Thoracic aorta (tissue), 2 donors: ENCODE measurements around the gene TLCD1. TPM values are rescaled to one million over a fixed set of nuclear protein-coding genes. Genes with fewer than 3 reads are reported as not detected.

Experiments used
- ATAC-seq: fragments of 150-250 bp; one replicate; pipeline ENCODE4 v1.8.0; 2017; ENCODE audit warnings: low read depth; ENCODE audit not compliant: insufficient number of reproducible peaks, low FRiP score
- DNase-seq: peaks from one replicate; pipeline ENCODE4 v3.0.0-alpha.2; 2020; ENCODE audit warnings: low spot score
- H3K27ac ChIP-seq, 2 donors: fragments of 200-600 bp; sonication (generic); 1 replicate in 1 of 2; 2 replicates in 1 of 2; pipeline ENCODE4 v1.5.1; 2016; ENCODE audit warnings: mild to moderate bottlenecking in 2 of 2, moderate library complexity in 2 of 2
- H3K27me3 ChIP-seq: fragments of 200-600 bp; sonication (generic); replicated peaks from 2 replicates; pipeline ENCODE4 v1.6.0; 2016; ENCODE audit warnings: mild to moderate bottlenecking; ENCODE audit not compliant: insufficient read depth
- H3K36me3 ChIP-seq: fragments of 200-600 bp; sonication (generic); one replicate; pipeline ENCODE4 v1.5.1; 2016
- H3K4me1 ChIP-seq, 2 donors: fragments of 200-600 bp; sonication (generic); 1 replicate in 1 of 2; 2 replicates in 1 of 2; pipeline versions ENCODE4 v1.5.1 to v1.6.0; 2016; ENCODE audit warnings: low read depth in 2 of 2, mild to moderate bottlenecking in 1 of 2; ENCODE audit not compliant: control insufficient read depth in 1 of 2
- H3K4me3 ChIP-seq: fragments of 200-600 bp; sonication (generic); 2 replicates; pipeline ENCODE4 v1.5.1; 2016; ENCODE audit warnings: mild to moderate bottlenecking
- H3K9me3 ChIP-seq: fragments of 200-600 bp; sonication (generic); 2 replicates; pipeline ENCODE4 v1.5.1; 2016
- total RNA-seq, 2 donors: library from RNA; depleted of rRNA; stranded (reverse); fragments of >200 nt; gene quantifications; one replicate each; pipeline versions ENCODE4 v1.1.0 to v1.2.3, GENCODE V29; 2016
- TF ChIP-seq, protein P1 (sequence below): fragments of 200-600 bp; sonication (generic); IDR thresholded peaks from one replicate; pipeline ENCODE4 v1.5.1; 2019; ENCODE audit warnings: antibody characterized with exemption

The TLCD1 gene
- total RNA-seq, 2 donors from 2014 or later = 1.9 TPM; not detected in 1

DNA sequence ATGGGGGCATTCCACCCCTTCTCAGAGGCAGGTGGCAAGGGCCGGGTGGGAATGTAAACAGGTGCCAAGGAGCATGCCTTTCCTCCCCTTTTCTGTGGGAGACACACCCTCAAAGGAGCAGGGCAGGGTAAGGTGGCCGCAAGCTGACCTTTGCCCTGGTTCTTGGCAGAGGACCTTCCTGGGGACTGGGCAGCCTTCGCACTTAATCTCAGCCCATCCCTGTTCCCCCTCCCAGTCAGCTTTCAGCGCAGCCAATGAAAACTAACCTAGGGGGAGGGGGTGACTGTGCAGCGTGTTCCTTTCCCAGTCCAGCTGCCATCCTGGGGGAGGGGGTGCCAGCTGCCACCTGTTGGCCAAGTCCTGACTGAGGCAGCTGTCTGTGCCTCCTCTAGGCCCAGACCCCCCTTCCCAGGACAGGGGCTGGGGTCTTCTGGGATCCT lies 20.6 kb upstream of the TLCD1 start:
- H3K27ac ChIP-seq = peak overlapping the region; percentile 83 to 86
- peaks cover 6% of the 10 kb centered on the region for H3K36me3 ChIP-seq
- ATAC-seq = no peak
- no peaks in the 10 kb centered on the region for H3K27me3 ChIP-seq
- no peaks in the 10 kb centered on the region for H3K9me3 ChIP-seq
- TF ChIP-seq, protein P1, sequence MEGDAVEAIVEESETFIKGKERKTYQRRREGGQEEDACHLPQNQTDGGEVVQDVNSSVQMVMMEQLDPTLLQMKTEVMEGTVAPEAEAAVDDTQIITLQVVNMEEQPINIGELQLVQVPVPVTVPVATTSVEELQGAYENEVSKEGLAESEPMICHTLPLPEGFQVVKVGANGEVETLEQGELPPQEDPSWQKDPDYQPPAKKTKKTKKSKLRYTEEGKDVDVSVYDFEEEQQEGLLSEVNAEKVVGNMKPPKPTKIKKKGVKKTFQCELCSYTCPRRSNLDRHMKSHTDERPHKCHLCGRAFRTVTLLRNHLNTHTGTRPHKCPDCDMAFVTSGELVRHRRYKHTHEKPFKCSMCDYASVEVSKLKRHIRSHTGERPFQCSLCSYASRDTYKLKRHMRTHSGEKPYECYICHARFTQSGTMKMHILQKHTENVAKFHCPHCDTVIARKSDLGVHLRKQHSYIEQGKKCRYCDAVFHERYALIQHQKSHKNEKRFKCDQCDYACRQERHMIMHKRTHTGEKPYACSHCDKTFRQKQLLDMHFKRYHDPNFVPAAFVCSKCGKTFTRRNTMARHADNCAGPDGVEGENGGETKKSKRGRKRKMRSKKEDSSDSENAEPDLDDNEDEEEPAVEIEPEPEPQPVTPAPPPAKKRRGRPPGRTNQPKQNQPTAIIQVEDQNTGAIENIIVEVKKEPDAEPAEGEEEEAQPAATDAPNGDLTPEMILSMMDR = no peak
- DNase-seq = no peak
- H3K4me3 ChIP-seq = no peak overlapping the region
- peaks cover 23 to 50% of the 10 kb centered on the region in 2 donors for H3K4me1 ChIP-seq

DNA sequence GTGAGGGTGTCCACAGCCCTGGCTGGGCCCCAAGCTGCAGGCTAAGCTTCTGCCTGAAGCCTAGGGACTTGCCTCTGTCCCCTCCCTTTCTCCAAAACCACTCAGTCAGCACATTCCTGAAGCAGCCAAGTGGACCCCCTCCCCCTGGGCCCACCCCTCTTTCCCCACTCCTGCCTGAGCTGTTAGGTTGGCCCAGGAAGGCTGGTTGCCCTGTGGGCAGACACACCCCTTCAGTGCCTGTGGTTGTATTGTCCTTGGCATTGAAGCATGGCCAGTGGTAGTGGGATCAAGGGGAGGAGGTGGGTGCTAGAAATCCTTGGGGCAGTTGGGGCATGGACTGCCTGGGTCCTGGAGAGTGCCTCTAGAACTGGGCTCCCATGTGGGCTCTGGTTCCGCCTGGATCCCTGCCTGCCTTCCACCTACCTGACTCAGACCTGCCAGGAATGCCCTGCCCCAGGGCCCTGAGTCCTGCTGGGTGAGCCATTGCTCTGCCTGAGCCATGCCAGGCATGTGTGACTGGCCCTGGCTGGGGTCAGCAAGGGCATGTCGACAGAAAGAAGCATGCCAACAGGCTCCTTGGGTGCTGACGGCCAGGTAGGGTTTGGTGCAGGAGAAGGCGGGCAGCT lies 19.9 kb upstream of the TLCD1 start:
- DNase-seq = no peak

GRCh38 chr17:28744972-28745785 lies 19.1 kb upstream of the TLCD1 start:
- no peaks in the 10 kb centered on the region for H3K27me3 ChIP-seq
- peak overlapping the region; percentile 83 to 86 for H3K27ac ChIP-seq
- H3K4me1 ChIP-seq = peaks cover 23 to 50% of the 10 kb centered on the region in 2 donors
- ATAC-seq (no peak), DNase-seq (no peak)
- TF ChIP-seq, protein P1 = no peak
- H3K9me3 ChIP-seq = no peaks in the 10 kb centered on the region
- peaks cover 6% of the 10 kb centered on the region for H3K36me3 ChIP-seq
- peak overlapping the region; percentile 88 for H3K4me3 ChIP-seq

More for the DNA sequence above, 19.9 kb upstream of the TLCD1 start:
- TF ChIP-seq, protein P1 = no peak
- ATAC-seq = no peak
- Histone ChIP-seq H3K27me3 (no peaks in the 10 kb centered on the region), H3K4me3 (peak overlapping the region; percentile 88), H3K27ac (peak overlapping the region; percentile 83 to 86), H3K36me3 (peaks cover 6% of the 10 kb centered on the region), H3K9me3 (no peaks in the 10 kb centered on the region), H3K4me1 (peaks cover 23 to 50% of the 10 kb centered on the region in 2 donors)

GRCh38 chr17:28744104-28744971 lies 18.3 kb upstream of the TLCD1 start:
- Histone ChIP-seq H3K4me1 (peaks cover 23 to 47% of the 10 kb centered on the region in 2 donors), H3K9me3 (no peaks in the 10 kb centered on the region)

More at GRCh38 chr17:28744104-28744971, 18.3 kb upstream of the TLCD1 start:
- Histone ChIP-seq H3K27me3 (no peaks in the 10 kb centered on the region), H3K27ac (peak overlapping the region; percentile 83 to 86), H3K4me3 (peak overlapping the region; percentile 88), H3K36me3 (peaks cover 6% of the 10 kb centered on the region)
- DNase-seq (no peak), ATAC-seq (no peak)
- TF ChIP-seq, protein P1 = no peak
